Activated CD4-positive, alpha-beta memory T cell treated with anti-CD3 and anti-CD28 coated beads for 36 hours (primary cell): ENCODE results near the gene APOBR. TPM values are rescaled to one million over a fixed set of nuclear protein-coding genes. Genes with fewer than 3 reads are reported as not detected.
"Not testable (repeated sequence)": the region's sequence is repeated elsewhere in the genome, so short reads cannot be mapped to it uniquely, and the experiment has no call there.

Experiments used
- CTCF ChIA-PET: fragments of 350-600 bp; sonication (Branson Sonifier 250); formaldehyde crosslinking; loops from one replicate; lab custom pipeline; 2021; ENCODE audit warnings: antibody characterized with exemption, inconsistent platforms; lab: Charles Lee
- POLR2A ChIA-PET: fragments of 350-600 bp; sonication (Branson Sonifier 250); formaldehyde crosslinking; loops from one replicate; lab custom pipeline; 2021; ENCODE audit warnings: antibody characterized with exemption; lab: Charles Lee
- DNase-seq: peaks from one replicate; pipeline ENCODE4 v3.0.0-alpha.2; 2020
- H3K27ac Mint-ChIP-seq: one replicate; pipeline ENCODE4 v1.8.0; 2021; ENCODE audit warnings: mixed read lengths
- H3K27me3 Mint-ChIP-seq: one replicate; pipeline ENCODE4 v1.8.0; 2021; ENCODE audit warnings: mixed read lengths
- H3K36me3 Mint-ChIP-seq: one replicate; pipeline ENCODE4 v1.8.0; 2021; ENCODE audit warnings: mixed read lengths
- H3K4me1 Mint-ChIP-seq: one replicate; pipeline ENCODE4 v1.8.0; 2021; ENCODE audit warnings: low read depth, mixed read lengths
- H3K4me3 Mint-ChIP-seq: one replicate; pipeline ENCODE4 v1.8.0; 2021; ENCODE audit warnings: mild to moderate bottlenecking, mixed read lengths
- H3K9me3 Mint-ChIP-seq: one replicate; pipeline ENCODE4 v1.8.0; 2021; ENCODE audit warnings: mixed read lengths
- intact Hi-C: fragments of 100-400 bp; cut with micrococcal nuclease; formaldehyde crosslinking; loops from one replicate; pipeline ENCODE4 v1.15.1; 2023
- total RNA-seq, 2 experiments: library from RNA; stranded (reverse); gene quantifications; one replicate each; pipeline ENCODE4 v1.2.3, GENCODE V29; 2021

The APOBR gene
- total RNA-seq, 2 experiments from 2014 or later, result 2.9 to 3.1 TPM

DNA sequence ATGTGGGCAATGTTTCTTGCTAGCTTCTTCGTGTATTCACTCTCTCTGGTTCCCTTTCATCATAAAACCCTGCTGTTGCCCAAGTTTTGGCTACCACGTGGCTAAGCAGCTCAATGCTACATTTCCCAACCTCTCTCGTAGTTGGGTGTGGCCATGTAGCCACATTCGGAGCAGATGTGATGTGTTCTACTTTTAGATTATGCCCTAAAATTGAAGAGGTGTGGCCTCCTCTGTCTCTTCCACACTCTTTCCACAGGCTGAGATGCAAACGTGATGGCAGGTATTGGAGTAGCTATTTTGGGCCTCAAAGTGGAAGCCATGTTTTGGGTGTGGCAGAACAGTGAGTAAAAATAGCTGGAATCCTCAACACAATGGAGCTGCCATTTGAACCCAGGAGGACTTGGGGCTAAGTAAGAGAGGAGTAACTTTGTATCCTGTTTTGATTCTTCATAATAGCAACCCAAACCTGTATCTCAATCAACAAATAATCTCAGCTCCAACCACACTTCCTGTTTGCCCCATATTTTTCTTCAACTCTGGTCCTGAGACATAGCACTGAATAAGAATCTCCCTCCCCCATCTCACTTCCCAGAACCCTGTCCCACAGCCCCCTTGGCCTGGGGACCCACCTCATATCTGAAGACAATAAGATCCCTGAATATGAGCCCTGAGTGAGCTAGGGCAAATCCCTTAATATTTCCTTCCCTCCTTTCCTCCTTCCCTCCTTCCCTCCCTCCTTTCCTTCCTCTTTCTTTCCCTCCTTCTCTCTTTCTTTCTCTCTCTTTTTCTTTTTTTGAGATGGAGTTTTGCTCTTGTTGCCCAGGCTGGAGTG, 40.3 kb downstream of the APOBR start:
- ChIA-PET POLR2A (no interaction called here), CTCF (interaction anchor here (0.6 kb wide), 1 partner anchor 21 kb away, joined by 3 read pairs; no protein-coding TSS in a partner anchor)
- Mint-ChIP-seq H3K27ac (peak overlapping the region; percentile 56), H3K36me3 (no peaks in the 10 kb centered on the region), H3K9me3 (no peaks in the 10 kb centered on the region), H3K27me3 (no peaks in the 10 kb centered on the region), H3K4me1 (peaks cover 23% of the 10 kb centered on the region), H3K4me3 (no peak overlapping the region)
- intact Hi-C loops, result no loop called here
- no peak for DNase-seq

- intact Hi-C loops, result no loop called here
- H3K36me3 Mint-ChIP-seq, result no peaks in the 10 kb centered on the region
- H3K4me1 Mint-ChIP-seq, result peaks cover 23% of the 10 kb centered on the region
- CTCF ChIA-PET, result no interaction called here
- no peak overlapping the region for H3K4me3 Mint-ChIP-seq
- DNase-seq, result no peak
- H3K27me3 Mint-ChIP-seq, result no peaks in the 10 kb centered on the region
- H3K9me3 Mint-ChIP-seq, result no peaks in the 10 kb centered on the region
- H3K27ac Mint-ChIP-seq, result no peak overlapping the region
- POLR2A ChIA-PET, result no interaction called here
Observed at GRCh38 chr16:28537076-28537475, 42.6 kb downstream of the APOBR start.

DNA sequence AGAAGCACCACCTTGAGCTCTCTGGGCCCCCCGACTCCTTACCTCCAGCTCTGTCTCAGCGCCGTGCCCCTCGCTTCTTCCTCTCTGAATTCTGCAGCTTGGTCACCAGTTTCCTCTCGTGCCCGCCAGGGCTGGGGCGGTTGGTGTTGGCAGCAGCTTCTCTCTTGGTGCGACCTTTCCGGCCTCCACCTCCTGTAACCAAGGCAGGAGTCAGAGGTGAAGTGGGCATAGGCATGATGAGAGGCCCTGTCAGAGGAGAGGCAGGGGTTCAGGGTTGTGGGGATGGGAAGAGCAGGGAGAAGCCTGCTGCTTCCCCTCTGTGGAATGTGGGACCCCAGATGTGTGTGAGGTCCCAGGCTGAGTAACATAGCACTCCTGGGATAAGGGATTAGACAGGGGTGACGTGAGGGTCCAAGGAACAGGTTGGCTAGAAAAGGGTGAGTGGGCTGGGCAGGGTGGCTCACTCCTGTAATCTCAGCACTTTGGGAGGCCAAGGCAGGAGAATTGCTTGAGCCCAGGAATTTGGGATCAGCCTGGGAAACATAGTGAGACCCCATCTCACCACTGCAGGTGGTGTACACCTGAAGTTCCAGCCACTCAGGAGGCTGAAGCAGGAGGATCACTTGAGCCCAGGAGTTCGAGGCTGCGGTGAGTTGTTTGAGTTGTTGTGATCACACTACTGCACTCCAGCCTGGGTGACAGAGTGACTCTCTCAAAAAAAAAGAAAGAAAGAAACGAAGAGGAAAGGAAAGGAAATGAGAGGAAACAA, 43.7 kb downstream of the APOBR start:
- DNase-seq, result no peak
- Mint-ChIP-seq H3K27ac (no peak overlapping the region), H3K36me3 (no peaks in the 10 kb centered on the region), H3K27me3 (no peaks in the 10 kb centered on the region), H3K4me1 (peaks cover 27% of the 10 kb centered on the region), H3K9me3 (no peaks in the 10 kb centered on the region), H3K4me3 (no peak overlapping the region)
- POLR2A ChIA-PET, result interaction anchor here (0.6 kb wide), 1 partner anchor 46 kb away, joined by 4 read pairs; the partner anchor contains the start of gene CLN3
- intact Hi-C loops, result no loop called here
- CTCF ChIA-PET, result no interaction called here

DNA sequence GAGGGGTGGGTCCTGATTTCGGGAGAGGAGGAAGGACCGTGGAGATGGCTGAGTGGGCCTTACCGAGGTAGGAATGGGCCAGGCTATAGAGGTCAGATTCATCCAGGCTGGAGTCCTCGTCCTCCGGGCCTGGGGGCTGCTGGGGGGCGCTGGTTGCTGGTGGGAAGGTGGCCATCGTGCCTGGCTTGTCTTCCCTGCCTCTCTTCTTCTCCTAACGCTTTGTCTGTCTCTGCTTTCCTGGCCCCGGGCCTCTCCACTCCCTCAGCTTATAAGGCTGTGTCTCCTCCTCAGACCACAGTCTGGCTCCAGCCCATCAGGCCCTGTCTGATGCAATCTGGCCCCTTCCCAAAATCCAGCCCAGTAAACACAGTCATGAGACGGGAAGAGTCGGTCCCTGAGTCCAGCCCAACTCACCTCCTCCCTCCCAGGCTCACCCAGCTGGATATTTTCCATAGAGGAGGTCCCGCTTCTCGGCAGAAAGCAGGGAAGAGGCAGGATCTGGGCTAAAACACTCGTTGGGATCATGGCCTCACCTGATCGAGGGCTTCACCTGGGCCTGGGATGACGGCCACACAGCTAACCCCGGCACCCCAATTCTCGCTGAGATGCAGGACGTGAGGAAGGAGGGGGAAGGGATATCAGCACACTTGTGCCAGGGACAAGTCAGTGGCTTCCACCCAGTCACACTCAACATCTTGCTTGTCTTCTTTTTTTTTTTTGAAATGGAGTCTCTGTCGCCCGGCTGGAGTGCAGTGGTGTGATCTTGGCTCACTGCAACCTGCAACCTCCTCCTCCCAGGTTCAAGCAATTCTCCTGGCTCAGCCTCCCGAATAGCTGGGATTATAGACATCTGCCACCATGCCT, 44.5 kb downstream of the APOBR start, which contains the start of gene NUPR1:
Gene NUPR1 (minus strand): TSS at position 242 of the 864 bp plus-strand sequence. CDS start 67 bp downstream, at position 175.
- H3K27me3 Mint-ChIP-seq, result no peaks in the 10 kb centered on the region
- no peaks in the 10 kb centered on the region for H3K36me3 Mint-ChIP-seq
- H3K27ac Mint-ChIP-seq, result no peak within 1 kb of the TSS
- peaks cover 24% of the 10 kb centered on the region for H3K4me1 Mint-ChIP-seq
- intact Hi-C loops, result no loop called here
- H3K9me3 Mint-ChIP-seq, result no peaks in the 10 kb centered on the region
- no peak for DNase-seq
- H3K4me3 Mint-ChIP-seq, result no peak within 1 kb of the TSS
- ChIA-PET POLR2A (interaction anchor here (0.6 kb wide), 1 partner anchor 47 kb away, joined by 4 read pairs; the partner anchor contains the start of gene CLN3), CTCF (interaction anchor here (0.7 kb wide), 1 partner anchor 300 kb away, joined by 3 read pairs; no protein-coding TSS in a partner anchor)

DNA sequence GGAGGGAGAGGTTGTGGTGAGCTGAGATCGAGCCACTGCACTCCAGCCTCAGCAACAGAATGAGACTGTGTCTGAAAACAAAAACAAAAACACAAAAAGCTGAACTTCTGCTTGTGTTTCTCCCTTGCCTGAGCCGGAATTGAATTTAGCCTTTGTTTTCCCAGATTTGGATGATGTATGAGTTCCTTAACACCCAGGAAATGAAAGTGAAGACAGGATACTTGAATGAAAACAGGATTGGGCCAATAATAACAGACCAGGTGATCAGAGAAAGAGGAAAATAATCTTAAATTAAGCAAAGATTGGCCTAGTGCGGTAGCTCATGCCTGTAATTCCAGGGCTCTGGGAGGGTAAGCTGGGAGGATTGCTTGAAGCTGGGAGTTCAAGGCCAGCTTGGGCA, 45.9 kb downstream of the APOBR start:
- Mint-ChIP-seq H3K36me3 (no peaks in the 10 kb centered on the region), H3K27ac (no peak overlapping the region), H3K9me3 (no peaks in the 10 kb centered on the region), H3K4me3 (no peak overlapping the region), H3K27me3 (no peaks in the 10 kb centered on the region), H3K4me1 (peaks cover 11% of the 10 kb centered on the region)
- intact Hi-C loops, result no loop called here
- DNase-seq, result no peak
- ChIA-PET POLR2A (no interaction called here), CTCF (interaction anchor here (0.6 kb wide), 1 partner anchor 314 kb away, joined by 5 read pairs; no protein-coding TSS in a partner anchor)

DNA sequence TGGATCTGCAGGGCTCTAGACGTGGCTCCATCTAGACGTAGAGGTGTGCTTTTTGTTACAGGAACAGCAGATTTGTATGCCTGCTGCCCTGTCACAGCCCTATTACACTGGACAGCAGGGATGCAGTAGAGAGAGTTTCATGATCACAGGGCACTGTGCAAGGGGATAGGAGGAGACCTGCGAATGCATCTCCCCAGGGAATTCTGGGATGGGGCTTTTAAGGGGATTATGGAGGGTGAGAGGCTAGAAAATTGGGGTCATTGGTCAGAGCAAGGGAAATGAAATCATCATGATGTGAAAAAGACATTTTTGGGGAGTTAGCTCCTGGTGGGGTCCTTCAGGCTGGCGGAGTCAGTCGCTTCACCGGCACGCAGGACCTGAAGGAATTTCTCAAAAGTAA, 48.2 kb downstream of the APOBR start:
- H3K4me3 Mint-ChIP-seq, result no peak overlapping the region
- POLR2A ChIA-PET, result no interaction called here

DNA sequence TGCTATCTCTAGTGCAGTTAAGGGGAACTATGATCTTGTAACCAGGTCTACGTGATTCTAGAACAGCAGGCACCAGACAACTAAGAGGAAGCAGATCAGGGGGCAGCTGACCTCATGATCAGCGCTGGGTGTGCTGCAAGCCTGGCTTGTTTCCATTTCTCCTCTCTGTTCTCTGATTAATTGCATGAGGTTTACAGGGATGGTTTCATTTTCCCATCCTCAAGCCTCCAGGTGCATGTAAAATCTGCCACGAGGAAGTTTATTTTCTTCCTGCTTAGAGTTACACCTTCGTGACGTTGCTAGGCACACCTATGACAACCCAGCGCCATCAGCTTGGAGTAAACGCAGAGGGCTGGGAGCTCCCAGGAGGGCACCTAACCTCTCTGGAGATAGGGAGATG, 48.6 kb downstream of the APOBR start:
- H3K36me3 Mint-ChIP-seq, result no peaks in the 10 kb centered on the region
- ChIA-PET CTCF (no interaction called here), POLR2A (no interaction called here)
- no peak for DNase-seq
- peaks cover 7% of the 10 kb centered on the region for H3K4me1 Mint-ChIP-seq
- no peaks in the 10 kb centered on the region for H3K27me3 Mint-ChIP-seq
- H3K9me3 Mint-ChIP-seq, result no peaks in the 10 kb centered on the region
- intact Hi-C loops, result no loop called here
- no peak overlapping the region for H3K4me3 Mint-ChIP-seq
- H3K27ac Mint-ChIP-seq, result no peak overlapping the region

More for the DNA sequence above, 48.2 kb downstream of the APOBR start:
- Mint-ChIP-seq H3K36me3 (no peaks in the 10 kb centered on the region), H3K27ac (no peak overlapping the region), H3K4me1 (peaks cover 7% of the 10 kb centered on the region), H3K27me3 (no peaks in the 10 kb centered on the region), H3K9me3 (no peaks in the 10 kb centered on the region)
- intact Hi-C loops, result no loop called here
- DNase-seq, result no peak
- CTCF ChIA-PET, result no interaction called here

GRCh38 chr16:28544998-28545397, 50.6 kb downstream of the APOBR start:
- CTCF ChIA-PET, result interaction anchor here (1.4 kb wide), 1 partner anchor 224 kb away, joined by 3 read pairs; no protein-coding TSS in a partner anchor

GRCh38 chr16:28545964-28546363, 51.5 kb downstream of the APOBR start:
- intact Hi-C loops, POLR2A ChIA-PET, H3K4me3 Mint-ChIP-seq, H3K27me3 Mint-ChIP-seq, H3K27ac Mint-ChIP-seq, H3K36me3 Mint-ChIP-seq, DNase-seq, H3K9me3 Mint-ChIP-seq, CTCF ChIA-PET: not testable (repeated sequence)
- H3K4me1 Mint-ChIP-seq, result peaks cover 11% of the 10 kb centered on the region

More at GRCh38 chr16:28544998-28545397, 50.6 kb downstream of the APOBR start:
- no peak for DNase-seq
- H3K36me3 Mint-ChIP-seq, result no peaks in the 10 kb centered on the region
- peaks cover 11% of the 10 kb centered on the region for H3K4me1 Mint-ChIP-seq
- intact Hi-C loops, result no loop called here
- H3K27me3 Mint-ChIP-seq, result peaks cover 3% of the 10 kb centered on the region
- no peak overlapping the region for H3K4me3 Mint-ChIP-seq
- POLR2A ChIA-PET, result no interaction called here
- H3K9me3 Mint-ChIP-seq, result no peaks in the 10 kb centered on the region
- no peak overlapping the region for H3K27ac Mint-ChIP-seq

DNA sequence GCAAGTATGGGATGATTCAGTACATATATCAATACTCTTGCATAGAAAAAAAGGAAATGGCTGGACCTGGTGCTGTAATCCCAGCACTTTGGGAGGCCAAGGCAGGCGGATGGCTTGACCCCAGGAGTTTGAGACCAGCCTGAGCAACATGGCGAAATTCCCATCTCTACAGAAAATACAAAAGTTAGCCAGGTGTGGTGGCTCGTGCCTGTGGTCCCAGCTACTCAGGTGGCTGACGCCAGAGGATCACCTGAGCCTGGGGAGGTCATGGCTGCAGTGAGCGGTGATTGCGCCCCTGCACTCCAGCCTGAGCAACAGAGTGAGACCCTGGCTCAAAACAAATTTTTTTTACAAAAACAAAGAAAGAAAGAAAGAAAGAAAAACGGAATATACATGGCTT, 52.2 kb downstream of the APOBR start:
- peaks cover 3% of the 10 kb centered on the region for H3K27me3 Mint-ChIP-seq
- no peaks in the 10 kb centered on the region for H3K36me3 Mint-ChIP-seq
- H3K9me3 Mint-ChIP-seq, result no peaks in the 10 kb centered on the region
- CTCF ChIA-PET, result no interaction called here
- no peak overlapping the region for H3K27ac Mint-ChIP-seq
- POLR2A ChIA-PET, result no interaction called here
- H3K4me3 Mint-ChIP-seq, result no peak overlapping the region
- no peak for DNase-seq
- intact Hi-C loops, result no loop called here
- H3K4me1 Mint-ChIP-seq, result peaks cover 11% of the 10 kb centered on the region

DNA sequence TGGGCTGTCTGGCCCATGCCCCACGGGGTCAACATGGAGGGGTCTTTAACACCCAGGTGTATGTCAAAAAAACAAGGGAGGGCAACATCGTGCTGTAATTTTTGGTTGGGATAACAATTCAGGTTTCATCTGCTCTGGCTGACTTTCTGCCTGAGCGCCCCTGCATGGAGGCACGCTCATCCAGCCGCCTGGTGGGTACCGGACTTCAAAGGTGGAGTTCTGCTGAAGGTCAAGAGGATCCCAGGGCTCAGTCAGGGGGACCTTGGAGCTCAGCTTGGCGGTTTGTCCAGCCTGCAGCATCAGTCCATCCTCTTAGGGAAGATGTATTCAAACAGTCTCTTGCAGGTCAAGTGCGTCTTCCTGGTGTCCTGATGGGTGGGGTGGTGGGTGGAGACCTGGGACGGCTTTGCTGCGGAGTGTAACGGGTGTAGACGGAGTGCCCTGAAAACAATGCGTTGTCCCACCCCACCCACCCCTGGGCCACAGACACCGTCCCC, 53.9 kb downstream of the APOBR start:
- Mint-ChIP-seq H3K4me3 (no peak overlapping the region), H3K9me3 (no peaks in the 10 kb centered on the region), H3K27me3 (peaks cover 3% of the 10 kb centered on the region), H3K27ac (no peak overlapping the region), H3K36me3 (no peaks in the 10 kb centered on the region), H3K4me1 (peaks cover 3% of the 10 kb centered on the region)
- no peak for DNase-seq
- intact Hi-C loops, result no loop called here
- ChIA-PET CTCF (interaction anchor here (0.9 kb wide), 1 partner anchor 9 kb away, joined by 3 read pairs; no protein-coding TSS in a partner anchor), POLR2A (no interaction called here)
